T follicular helper cell (primary cell): ENCODE measurements around the gene KRT14.
"Not testable (repeated sequence)": the region's sequence is repeated elsewhere in the genome, so short reads cannot be mapped to it uniquely, and the experiment has no call there.

Experiments used
- DNase-seq: peaks from one replicate; pipeline ENCODE4 v3.0.0-alpha.2; 2020; ENCODE audit warnings: low read depth
- total RNA-seq, 2 experiments: gene quantifications; one replicate each; lab custom pipeline; 2026; lab: John Stamatoyannopoulos, UW

KRT14 gene
- total RNA-seq = 0 reads per million in 2 experiments

DNA sequence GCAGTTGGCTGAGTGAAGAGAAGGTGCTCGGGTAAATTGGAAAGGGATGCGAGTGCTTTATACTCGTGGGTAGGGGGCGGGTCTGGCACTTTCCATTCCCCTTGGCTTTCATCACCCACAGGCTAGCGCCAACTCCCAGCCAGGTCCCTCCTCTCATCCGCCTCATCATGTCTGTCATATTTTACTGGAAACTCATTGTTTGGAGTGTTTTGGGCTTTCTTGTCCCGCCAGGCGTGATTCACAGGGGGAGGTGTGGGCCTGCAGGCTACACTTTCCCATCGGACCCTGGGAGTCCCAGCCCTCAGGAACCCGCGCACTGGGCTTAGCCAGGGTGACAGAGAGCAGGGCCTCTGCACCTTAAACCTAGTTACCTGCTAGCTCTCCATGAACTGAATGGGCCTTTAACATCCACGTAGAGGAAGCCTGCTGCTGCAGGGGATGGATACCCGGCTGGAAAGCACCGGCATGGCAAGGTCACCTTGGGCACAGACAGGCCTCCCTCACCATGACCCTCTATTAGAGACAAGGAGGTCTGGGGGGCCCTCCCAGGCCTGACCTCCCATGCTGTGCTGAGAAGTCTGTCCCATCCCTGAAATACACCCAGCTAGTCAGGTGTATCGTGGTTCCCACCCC lies at the start of gene KRT14:
KRT14 (minus strand) TSS at position 33 of the 633 bp plus-strand sequence. CDS start 61 bp downstream, outside the sequence.
- DNase-seq = no peak

DNA sequence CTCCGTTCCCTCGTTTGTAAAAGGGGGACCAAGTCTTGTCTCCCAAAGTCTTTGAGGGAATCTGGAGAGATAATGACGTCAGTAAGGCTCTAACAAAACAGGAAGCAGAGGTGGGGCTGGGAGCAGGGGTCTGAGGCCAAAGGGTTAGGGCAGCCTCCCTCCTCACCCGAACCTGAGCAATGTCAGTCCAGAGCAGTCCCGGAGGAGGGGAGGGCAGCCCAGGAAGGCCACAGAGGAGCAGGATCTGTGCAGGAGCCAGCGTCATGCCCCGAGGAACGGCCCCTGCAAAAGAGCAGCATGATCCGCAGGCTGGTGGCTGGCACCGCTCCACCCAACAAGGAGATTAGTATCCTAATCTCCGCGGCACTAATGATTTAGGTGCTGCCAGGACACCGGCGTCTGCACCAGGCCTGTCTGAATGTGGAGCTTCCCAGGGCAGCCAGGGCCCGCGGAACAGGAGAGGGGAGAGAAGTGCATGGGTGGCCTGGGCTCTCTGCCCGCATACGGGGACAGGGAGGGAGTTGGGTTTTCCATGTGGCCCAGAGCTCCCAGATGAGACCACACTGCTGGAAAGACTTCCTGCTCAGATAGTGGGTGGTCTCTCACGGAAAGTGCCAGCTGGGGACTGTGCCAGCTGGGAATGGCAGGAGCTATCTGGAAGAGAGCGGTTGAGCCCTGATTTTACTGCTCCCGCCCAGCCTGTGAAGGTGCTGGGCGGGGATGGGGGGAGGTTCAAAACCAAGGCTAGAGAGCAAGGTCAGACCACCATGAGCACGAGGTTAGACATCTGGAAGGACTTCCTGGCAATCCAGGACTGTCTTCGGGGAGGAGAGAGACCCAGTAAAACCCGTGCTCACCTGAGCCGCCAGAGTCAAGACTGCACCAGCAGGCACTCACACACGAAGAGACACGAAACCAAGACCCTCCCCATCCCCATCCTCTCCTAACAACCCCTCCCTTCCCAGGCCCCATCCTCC lies 48.7 kb upstream of the KRT14 start:
- no peak for DNase-seq

DNA sequence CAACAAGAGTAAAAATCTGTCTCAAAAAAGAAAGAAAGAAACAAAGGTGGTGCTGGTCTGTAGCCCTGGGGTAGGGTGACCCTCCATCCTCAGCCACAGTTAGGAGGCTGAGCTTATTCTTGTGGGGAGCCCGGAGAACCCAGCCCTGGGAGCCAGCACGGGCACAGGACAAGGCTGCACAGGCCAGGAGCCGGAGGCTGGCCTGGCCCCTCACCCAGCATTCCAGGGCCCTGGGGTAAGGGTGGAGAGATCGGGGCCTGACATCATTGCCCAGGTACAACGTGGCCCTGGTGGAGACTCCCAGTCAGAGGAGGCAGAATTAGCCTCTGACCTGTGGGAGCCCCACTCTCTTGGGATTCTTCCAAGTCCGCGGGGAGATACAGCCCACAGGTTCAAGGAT lies 47.9 kb upstream of the KRT14 start:
- DNase-seq = no peak

- DNase-seq = no peak
Measured at GRCh38 chr17:41633556-41634199, 47.0 kb upstream of the KRT14 start.

- DNase-seq = no peak
Measured at GRCh38 chr17:41632482-41633105, 45.9 kb upstream of the KRT14 start.

DNA sequence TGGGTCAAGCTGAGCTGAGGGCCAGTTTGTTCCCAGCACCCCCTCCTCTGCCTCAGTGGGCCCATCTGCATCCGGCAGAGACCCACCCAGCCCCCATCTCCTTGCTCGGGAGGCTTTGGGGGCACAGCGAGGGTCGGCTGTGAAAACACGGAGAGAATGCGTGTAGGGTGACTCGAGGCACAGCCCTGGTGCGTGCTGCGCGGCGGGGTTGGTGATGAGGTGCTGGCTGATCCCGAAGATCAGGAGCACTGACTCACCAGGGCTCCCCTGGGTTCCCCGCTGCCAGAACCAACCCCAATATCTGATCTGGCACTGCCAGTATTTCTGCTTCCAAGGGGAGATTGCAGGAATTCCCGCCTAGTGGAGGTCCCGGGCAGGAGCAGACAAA lies 45.2 kb upstream of the KRT14 start:
- DNase-seq = no peak

GRCh38 chr17:41631025-41631897 lies 44.6 kb upstream of the KRT14 start:
- no peak for DNase-seq

- no peak for DNase-seq
Measured at GRCh38 chr17:41629826-41630670, 43.4 kb upstream of the KRT14 start.

DNA sequence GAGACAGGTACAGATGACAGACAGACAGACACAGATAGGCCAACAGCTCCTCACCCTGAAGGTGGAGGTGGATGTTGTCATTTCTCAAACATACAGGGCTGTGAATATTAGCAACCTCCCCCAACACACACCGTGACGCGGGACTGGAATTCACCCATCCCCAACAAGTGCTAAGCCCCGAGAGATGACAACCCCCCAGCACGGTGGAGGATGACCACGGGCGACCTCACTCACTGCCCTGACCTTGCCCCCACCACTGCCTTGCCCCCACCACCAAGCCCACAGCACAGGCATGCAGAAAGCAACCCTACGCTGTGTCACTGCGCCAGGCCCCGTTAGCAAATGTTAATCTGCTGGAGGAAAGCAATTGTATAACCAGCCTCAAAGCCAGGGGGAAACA lies 42.6 kb upstream of the KRT14 start:
- DNase-seq = no peak

- not testable (repeated sequence) for DNase-seq
Measured at GRCh38 chr17:41628621-41629255, 42.0 kb upstream of the KRT14 start.

DNA sequence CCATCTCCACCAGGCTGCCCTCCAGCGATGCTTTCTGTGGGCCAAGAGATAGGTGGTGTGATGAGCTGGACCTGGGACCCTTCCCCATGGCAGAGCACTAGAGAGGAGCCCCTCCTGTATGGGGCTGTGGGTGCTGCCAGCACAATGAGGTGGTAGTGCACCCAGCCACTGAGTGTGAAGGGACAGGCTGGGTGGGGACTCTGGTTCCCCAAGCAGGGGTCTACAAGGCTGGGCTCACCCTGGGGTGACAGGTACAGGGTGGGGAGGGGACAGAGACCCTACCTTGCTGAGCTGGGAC lies 41.3 kb upstream of the KRT14 start:
- DNase-seq = not testable (repeated sequence)

- DNase-seq = no peak
Measured at GRCh38 chr17:41627316-41628072, 40.8 kb upstream of the KRT14 start.

DNA sequence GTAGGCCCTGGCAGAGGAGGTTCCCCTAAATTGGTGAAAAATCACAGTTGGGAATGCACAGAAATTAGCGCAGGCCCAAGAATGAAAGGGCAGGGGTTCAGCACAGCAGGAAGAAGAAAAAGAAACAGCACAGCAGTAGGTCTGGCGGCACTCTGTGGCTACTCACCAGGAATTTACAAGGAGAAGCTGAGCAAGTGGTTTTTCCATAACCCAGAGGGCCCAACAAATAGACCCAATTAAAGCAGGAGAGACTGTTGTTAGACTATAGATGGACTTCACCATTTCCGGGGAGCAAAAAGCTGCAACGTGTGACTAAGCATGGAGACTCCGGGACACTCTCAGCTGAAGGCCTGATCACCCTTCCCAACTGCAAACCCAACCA lies 40.2 kb upstream of the KRT14 start:
- not testable (repeated sequence) for DNase-seq

DNA sequence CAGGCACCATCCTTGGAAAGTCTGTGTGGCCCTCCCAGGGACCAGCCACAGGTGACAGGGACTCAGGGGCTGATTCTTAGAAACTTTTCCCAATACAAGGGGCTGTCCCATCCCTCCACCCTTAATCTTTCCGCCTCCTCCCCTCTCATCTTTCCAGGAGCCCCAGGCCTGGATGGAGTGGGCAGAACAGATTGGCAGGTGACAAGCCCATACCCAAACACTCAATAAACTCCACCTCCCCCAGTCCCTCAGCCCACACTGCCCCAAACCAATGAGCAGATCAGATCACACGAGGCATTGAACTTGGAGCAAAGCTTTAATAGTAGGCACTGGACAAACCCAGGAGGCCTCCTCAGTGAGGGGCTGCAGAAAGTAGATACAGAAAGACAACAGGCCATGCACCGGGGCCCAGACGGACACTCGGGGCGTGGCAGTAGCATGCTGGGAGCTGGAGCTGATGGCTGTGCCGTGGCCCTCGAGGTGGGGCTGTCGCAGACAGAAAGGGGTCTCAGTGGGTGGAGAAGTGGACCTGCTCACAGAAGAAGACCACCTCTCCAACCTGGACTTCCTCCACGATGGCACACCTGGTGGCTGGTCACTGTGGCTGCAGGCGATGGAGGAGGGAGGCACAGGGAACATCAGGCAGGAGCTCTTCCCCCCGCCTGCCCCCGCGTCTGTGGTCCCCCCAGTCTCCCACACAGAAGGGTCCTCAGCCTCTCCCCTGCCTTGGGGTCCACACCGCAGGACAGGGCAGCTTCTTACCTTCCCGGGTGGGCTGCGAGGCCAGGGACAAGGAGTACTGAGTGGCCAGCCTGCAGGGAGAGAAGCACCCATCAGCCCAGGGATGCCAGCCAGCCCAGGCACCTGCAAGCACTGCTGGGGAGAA lies 39.6 kb upstream of the KRT14 start:
- DNase-seq = not testable (repeated sequence)

GRCh38 chr17:41625602-41626001 lies 38.9 kb upstream of the KRT14 start:
- no peak for DNase-seq

GRCh38 chr17:41624208-41625101 lies 37.8 kb upstream of the KRT14 start, which contains the start of gene KRT17:
TSS of gene KRT17 (minus strand) at chr17:41624575. CDS start at chr17:41624509, 66 bp downstream.
- DNase-seq = no peak
